IMR-90 (cell line): ENCODE results near the gene ATP6V1A.

Experiments
- CEBPB ChIP-seq: IDR thresholded peaks from 2 replicates; pipeline ENCODE4 v1.6.1; 2012; ENCODE audit warnings: low read depth, low read length, improper control_type of control experiment
- CTCF ChIP-seq: conservative IDR thresholded peaks from 2 replicates; pipeline ENCODE4 v1.5.1; 2012; ENCODE audit warnings: mild to moderate bottlenecking, low read depth, low read length, improper control_type of control experiment
- MAFK ChIP-seq: IDR thresholded peaks from 2 replicates; pipeline ENCODE4 v1.6.1; 2012; ENCODE audit warnings: low read depth, low read length, improper control_type of control experiment
- MAZ ChIP-seq: IDR thresholded peaks from 2 replicates; pipeline ENCODE4 v1.6.1; 2012; ENCODE audit warnings: low read depth, mild to moderate bottlenecking, low read length, improper control_type of control experiment, moderate library complexity, borderline replicate concordance
- POLR2A ChIP-seq: IDR thresholded peaks from 2 replicates; pipeline ENCODE4 v1.6.1; 2012; ENCODE audit warnings: mild to moderate bottlenecking, low read depth, low read length

- TF ChIP-seq CTCF = no peak
- TF ChIP-seq POLR2A = no peak
- no peak for TF ChIP-seq MAFK
- no peak for TF ChIP-seq CEBPB
- TF ChIP-seq MAZ = no peak
These were observed 29.7 kb downstream of the ATP6V1A start for GRCh38 chr3:113776564-113776963.
